Immature natural killer cell (primary cell): ENCODE measurements around the gene GGN. TPM values are rescaled to one million over a fixed set of nuclear protein-coding genes. Genes with fewer than 3 reads are reported as not detected.
"Not testable (repeated sequence)": the region's sequence is repeated elsewhere in the genome, so short reads cannot be mapped to it uniquely, and the experiment has no call there.

Source experiments
- DNase-seq, 3 donors: peaks; one replicate each; pipeline ENCODE4 v3.0.0; 2022; ENCODE audit warnings: mixed read lengths in 1 of 3
- H3K27ac Mint-ChIP-seq, 6 donors: one replicate each; pipeline ENCODE4 v1.8.0; 2020; ENCODE audit warnings: mixed read lengths in 6 of 6, mild to moderate bottlenecking in 5 of 6, inconsistent platforms in 4 of 6, moderate library complexity in 3 of 6
- H3K27me3 Mint-ChIP-seq, 3 donors: one replicate each; pipeline ENCODE4 v1.8.0; 2020 to 2021; ENCODE audit warnings: low read depth in 3 of 3, mild to moderate bottlenecking in 3 of 3, mixed read lengths in 3 of 3, moderate library complexity in 3 of 3, inconsistent platforms in 1 of 3
- H3K36me3 Mint-ChIP-seq, 3 donors: one replicate each; pipeline ENCODE4 v1.8.0; 2020; ENCODE audit warnings: mixed read lengths in 3 of 3, inconsistent platforms in 2 of 3, mild to moderate bottlenecking in 2 of 3
- H3K4me1 Mint-ChIP-seq, 2 donors: one replicate each; pipeline ENCODE4 v1.8.0; 2020; ENCODE audit warnings: inconsistent platforms in 2 of 2, mild to moderate bottlenecking in 2 of 2, mixed read lengths in 2 of 2, moderate library complexity in 1 of 2
- H3K4me3 Mint-ChIP-seq, 5 donors: one replicate each; pipeline ENCODE4 v1.8.0; 2020; ENCODE audit warnings: mild to moderate bottlenecking in 5 of 5, mixed read lengths in 5 of 5, inconsistent platforms in 3 of 5, moderate library complexity in 3 of 5
- H3K9me3 Mint-ChIP-seq, 6 donors: one replicate each; pipeline ENCODE4 v1.8.0; 2020; ENCODE audit warnings: mild to moderate bottlenecking in 6 of 6, mixed read lengths in 6 of 6, inconsistent platforms in 4 of 6, moderate library complexity in 3 of 6
- polyA plus RNA-seq, 3 donors: library from polyadenylated mRNA; unstranded; fragments of 300-500 nt; fragmentation: Illumina TruSeq; gene quantifications; one replicate each; pipeline ENCODE4 v1.2.3, GENCODE V29; 2021

Gene GGN, protein sequence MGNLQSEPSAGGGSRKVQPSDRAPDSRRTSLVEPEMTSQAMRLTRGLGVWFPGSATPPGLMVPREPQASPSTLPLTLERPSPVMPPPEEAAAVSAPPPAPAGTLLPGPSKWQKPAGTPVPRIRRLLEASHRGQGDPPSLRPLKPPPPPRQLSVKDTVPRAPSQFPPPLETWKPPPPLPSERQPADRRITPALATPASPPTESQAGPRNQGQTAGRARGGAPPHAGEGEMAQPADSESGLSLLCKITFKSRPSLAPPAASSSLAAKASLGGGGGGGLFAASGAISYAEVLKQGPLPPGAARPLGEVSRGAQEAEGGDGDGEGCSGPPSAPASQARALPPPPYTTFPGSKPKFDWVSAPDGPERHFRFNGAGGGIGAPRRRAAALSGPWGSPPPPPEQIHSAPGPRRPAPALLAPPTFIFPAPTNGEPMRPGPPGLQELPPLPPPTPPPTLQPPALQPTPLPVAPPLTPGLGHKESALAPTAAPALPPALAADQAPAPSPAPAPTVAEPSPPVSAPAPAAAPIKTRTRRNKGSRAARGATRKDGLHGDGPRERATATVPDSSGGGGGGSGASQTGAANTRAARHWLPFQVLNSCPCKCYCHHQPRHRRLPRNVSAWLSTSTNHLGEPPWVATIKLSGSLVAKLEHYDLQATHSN
- not detected for polyA plus RNA-seq

DNA sequence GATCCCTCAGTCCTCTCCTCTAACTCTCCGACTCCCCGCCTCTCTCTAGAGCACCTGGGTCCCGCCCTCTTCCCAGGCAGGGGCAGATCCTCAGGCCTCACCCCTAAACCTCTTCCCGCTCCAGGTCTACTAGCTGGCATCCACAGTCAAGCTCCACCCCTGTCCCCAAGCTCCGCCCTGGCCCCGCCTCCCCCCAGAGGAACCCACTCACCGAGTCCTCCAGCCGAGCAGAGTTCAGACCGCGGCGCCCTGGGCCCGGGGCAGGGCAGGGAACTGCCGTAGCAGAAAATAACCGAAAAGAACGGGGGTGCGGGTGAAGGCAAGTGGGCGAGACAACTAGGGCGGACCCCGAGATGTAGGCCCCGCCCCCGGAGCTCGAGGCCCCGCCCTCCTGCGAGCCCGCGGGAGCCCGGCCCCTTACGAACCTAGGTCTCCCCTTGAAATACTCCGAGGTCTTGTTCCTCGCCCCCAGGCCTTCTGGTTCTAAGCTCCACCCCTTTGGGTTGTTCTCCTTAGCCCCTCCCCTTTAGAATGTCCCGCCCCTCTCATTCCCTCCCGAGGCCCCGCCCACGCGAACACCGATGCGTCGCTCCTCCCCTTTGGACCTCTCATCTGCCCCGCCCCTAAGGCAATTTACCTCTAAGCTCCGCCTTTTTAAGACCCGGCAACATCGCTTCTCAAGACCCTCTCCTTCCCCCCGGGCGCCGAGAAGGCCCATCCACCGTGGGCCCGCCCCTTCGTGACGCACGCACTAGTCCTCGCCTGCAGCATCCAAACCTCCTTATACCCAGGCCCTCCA, at the start of gene GGN:
Gene GGN (minus strand): TSS at position 485 of the 799 bp plus-strand sequence. CDS start 773 bp downstream, outside the sequence.
- peaks cover 6 to 15% (median 10%) of the 10 kb centered on the region in 3 donors for H3K27me3 Mint-ChIP-seq
- H3K9me3 Mint-ChIP-seq: peaks cover 0 to 3% (median 0%) of the 10 kb centered on the region in 6 donors
- DNase-seq: peak; percentile 66 to 76 (median 70)
- peaks cover 4 to 14% (median 7%) of the 10 kb centered on the region in 3 donors for H3K36me3 Mint-ChIP-seq
- peak within 1 kb of the TSS; percentile 91 to 96 (median 93) for H3K4me3 Mint-ChIP-seq
- peak within 1 kb of the TSS in 5 of 6 donors; percentile 77 to 89 (median 80) for H3K27ac Mint-ChIP-seq
- peaks cover 14 to 21% of the 10 kb centered on the region in 2 donors for H3K4me1 Mint-ChIP-seq

DNA sequence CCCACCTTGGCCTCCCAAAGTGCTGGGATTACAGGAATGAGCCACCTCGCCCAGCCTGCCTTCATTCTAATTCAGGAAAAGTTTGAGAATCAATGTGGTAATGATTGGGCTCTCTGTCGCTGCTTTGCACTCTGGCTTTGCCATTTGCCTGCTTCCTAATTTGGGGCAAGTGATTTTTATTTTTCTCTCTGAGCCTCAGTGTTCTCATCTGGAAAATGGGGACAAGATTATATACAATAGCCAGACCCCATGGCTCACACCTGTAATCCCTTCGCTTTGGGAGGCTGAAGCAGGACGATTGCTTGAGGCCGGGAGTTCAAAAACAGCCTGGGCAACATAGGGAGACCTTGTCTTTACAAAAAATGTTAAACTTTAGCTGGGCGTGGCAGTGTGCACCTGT, 49.5 kb upstream of the GGN start:
- Mint-ChIP-seq H3K4me3 (no peak overlapping the region), H3K27ac (no peak overlapping the region), H3K4me1 (peaks cover 3 to 9% of the 10 kb centered on the region in 2 donors), H3K9me3 (no peaks in the 10 kb centered on the region), H3K36me3 (no peaks in the 10 kb centered on the region), H3K27me3 (peaks cover 0 to 9% (median 3%) of the 10 kb centered on the region in 3 donors)
- DNase-seq: no peak

DNA sequence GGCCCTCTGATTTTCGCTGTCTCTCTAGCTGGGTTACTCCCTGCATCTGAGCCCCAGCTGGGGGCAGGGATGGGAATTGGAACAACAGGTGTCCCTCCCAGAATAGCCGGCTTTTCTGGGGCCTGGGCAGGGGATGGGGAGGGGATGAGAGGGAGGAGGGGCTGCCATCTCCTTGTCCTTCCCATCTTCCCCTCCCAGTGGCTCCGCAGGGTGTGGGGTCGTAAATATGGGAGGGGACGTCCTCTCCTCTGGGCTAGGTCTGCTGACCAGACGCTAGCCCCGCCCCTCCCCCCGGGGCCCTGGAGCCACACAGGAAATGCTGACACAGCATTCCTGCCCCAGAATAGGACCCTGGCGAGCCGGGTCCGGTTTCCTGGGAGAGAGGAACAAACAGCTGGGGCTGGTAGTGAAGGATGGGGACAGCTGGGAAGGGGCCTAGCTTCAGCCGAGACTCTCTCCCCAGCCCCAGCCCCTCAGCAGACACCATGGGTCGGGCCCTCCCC, 46.8 kb upstream of the GGN start:
- DNase-seq: no peak
- peak overlapping the region in 1 of 6 donors; percentile 62 for H3K27ac Mint-ChIP-seq
- H3K9me3 Mint-ChIP-seq: no peaks in the 10 kb centered on the region
- peaks cover 0 to 9% (median 4%) of the 10 kb centered on the region in 3 donors for H3K27me3 Mint-ChIP-seq
- H3K4me1 Mint-ChIP-seq: peaks cover 3 to 9% of the 10 kb centered on the region in 2 donors
- H3K36me3 Mint-ChIP-seq: no peaks in the 10 kb centered on the region
- H3K4me3 Mint-ChIP-seq: peak overlapping the region in 2 of 5 donors; percentile 1 to 50

DNA sequence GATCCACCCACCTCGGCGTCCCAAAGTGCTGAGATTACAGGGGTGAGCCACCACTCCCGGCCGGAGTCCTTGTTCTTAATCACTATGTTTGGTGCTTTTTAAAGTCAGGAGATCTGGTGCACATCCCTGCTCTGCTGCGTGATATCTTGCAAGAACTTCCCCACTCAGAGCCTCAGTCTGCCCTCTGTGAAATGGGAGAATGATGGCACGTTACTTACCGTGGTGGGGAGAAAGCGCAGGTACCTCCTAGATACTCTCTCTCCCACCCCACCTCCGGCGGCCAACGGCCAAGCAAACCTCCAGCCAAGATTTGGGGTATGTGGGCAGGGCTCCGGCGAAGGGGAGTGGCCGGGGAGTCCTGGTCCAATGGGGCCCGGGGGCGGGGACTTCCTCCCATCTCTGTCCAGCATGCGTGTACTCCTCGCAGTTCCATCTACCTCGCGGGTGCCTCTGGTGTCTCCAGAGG, 45.5 kb upstream of the GGN start, which contains the start of gene RYR1:
Gene RYR1 (plus strand): TSS at position 424 of the 466 bp plus-strand sequence. CDS start 139 bp downstream, outside the sequence.
- Mint-ChIP-seq H3K27me3 (peaks cover 0 to 10% (median 4%) of the 10 kb centered on the region in 3 donors), H3K36me3 (no peaks in the 10 kb centered on the region), H3K27ac (peak within 1 kb of the TSS in 1 of 6 donors; percentile 62), H3K9me3 (no peaks in the 10 kb centered on the region), H3K4me3 (peak within 1 kb of the TSS in 3 of 5 donors; percentile 1 to 62 (median 18)), H3K4me1 (peaks cover 3 to 9% of the 10 kb centered on the region in 2 donors)
- peak in 1 of 3 donors; percentile 15 for DNase-seq

DNA sequence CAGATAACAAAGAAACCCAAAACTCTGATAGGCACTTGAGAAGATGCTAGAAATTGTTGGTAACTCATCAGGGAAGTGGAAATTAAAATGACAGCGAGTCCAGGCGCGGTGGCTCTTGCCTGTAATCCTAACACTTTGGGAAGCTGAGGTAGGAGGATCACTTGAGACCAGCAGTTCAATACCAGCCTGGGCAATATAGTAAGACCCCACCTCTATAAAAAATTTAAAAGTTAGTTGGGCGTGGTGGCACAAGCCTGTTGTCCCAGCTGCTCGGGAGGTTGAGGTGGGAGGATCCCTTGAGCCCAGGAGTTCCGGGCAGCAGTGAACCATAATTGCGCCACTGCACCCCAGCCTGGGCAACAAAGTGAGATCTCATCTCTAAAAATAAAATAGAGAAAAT, 43.1 kb upstream of the GGN start:
- Mint-ChIP-seq H3K9me3 (no peaks in the 10 kb centered on the region), H3K4me3 (no peak overlapping the region), H3K27me3 (peaks cover 2 to 16% (median 15%) of the 10 kb centered on the region in 3 donors), H3K27ac (no peak overlapping the region), H3K4me1 (peaks cover 4 to 15% of the 10 kb centered on the region in 2 donors), H3K36me3 (no peaks in the 10 kb centered on the region)
- DNase-seq: no peak

DNA sequence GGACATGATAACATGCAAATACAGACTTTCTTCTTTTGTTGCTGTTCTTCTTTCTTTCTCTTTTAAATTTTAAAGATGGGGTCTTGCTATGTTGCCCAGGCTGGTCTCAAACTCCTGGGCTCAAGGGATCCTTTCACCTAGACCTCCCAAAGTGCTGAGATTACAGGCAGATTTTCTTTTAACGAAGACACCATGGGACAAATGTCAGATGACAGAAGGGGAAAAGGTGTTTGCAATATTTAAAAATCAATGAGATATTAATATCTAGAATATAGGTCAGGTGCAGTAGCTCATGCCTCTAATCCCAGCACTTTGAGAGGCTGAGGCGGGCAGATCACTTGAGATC, 42.0 kb upstream of the GGN start:
- Mint-ChIP-seq H3K27ac (no peak overlapping the region), H3K4me1 (peaks cover 6 to 15% of the 10 kb centered on the region in 2 donors)

DNA sequence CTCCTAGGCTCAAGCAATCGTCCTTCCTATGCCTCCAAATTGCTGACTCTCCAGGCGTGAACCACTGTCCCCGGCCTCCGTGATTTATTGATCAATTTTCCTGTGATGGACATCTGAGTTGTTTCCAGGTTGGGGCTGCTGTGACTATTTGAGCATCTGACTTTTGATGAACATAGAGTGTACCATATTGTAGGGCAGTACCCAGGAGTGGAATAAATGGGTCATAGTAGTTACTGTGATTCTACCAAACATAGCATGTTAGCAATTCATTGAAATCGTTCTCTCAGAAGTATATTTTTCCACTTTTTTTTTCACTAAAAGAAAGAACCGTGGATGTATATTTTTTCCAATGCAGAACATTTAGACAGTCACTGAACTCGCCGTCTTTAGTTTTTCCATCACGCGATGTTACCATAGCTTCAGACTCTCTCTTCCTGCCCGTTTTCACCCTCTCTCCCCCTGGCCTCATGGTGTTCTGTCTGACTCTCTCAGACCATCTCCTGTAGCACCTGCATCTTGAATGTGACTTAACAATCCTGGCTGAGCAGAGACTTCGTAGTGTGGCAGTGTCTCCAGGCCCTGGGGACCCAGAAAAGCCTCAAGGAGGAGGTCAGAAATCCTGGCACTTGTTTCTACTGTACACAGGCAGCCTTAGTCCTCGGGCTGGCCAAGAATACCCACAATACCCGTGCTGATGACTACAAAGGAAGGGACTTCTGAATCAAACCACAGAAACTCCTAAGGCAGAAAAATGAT, 41.4 kb upstream of the GGN start:
- peaks cover 6 to 13% of the 10 kb centered on the region in 2 donors for H3K4me1 Mint-ChIP-seq
- H3K4me3 Mint-ChIP-seq: no peak overlapping the region
- no peak for DNase-seq
- peaks cover 0 to under 1% (median 0%) of the 10 kb centered on the region in 6 donors for H3K9me3 Mint-ChIP-seq
- H3K27me3 Mint-ChIP-seq: peaks cover 3 to 16% (median 15%) of the 10 kb centered on the region in 3 donors
- no peaks in the 10 kb centered on the region for H3K36me3 Mint-ChIP-seq
- H3K27ac Mint-ChIP-seq: no peak overlapping the region

More for the DNA sequence above, 42.0 kb upstream of the GGN start:
- no peak overlapping the region for H3K4me3 Mint-ChIP-seq
- no peak for DNase-seq
- peaks cover 3 to 18% (median 15%) of the 10 kb centered on the region in 3 donors for H3K27me3 Mint-ChIP-seq
- no peaks in the 10 kb centered on the region for H3K36me3 Mint-ChIP-seq
- H3K9me3 Mint-ChIP-seq: no peaks in the 10 kb centered on the region

DNA sequence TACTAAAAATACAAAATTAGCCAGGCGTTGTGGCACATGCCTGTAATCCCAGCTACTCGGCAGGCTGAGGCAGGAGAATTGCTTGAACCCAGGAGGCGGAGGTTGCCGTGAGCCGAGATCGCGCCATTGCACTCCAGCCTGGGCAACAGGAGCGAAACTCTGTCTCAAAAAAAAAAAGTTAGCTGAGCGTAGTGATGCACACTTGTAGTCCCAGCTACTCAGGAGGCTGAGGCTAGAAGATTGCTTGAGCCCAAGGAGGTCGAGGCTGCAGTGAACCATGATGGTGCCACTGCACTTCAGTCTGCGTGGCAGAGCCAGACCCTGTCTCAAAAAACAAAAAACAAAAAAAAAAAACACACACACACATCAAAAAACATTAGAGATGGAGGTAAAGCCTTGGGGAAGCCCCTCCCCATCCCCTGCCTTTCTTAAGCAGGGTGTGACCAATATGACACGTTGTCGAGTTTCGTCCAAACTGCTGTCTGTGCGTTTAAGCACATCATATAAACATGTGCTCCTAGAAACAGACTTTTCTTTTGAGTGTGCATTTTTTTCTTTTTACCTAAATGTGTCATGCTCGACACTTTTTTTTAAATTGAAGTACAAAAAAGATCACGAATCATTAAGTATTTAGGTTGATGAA, 39.3 kb upstream of the GGN start:
- not testable (repeated sequence) for H3K4me3 Mint-ChIP-seq, H3K36me3 Mint-ChIP-seq, H3K27ac Mint-ChIP-seq, H3K4me1 Mint-ChIP-seq, H3K9me3 Mint-ChIP-seq, DNase-seq
- H3K27me3 Mint-ChIP-seq: peaks cover 3 to 15% (median 12%) of the 10 kb centered on the region in 3 donors

DNA sequence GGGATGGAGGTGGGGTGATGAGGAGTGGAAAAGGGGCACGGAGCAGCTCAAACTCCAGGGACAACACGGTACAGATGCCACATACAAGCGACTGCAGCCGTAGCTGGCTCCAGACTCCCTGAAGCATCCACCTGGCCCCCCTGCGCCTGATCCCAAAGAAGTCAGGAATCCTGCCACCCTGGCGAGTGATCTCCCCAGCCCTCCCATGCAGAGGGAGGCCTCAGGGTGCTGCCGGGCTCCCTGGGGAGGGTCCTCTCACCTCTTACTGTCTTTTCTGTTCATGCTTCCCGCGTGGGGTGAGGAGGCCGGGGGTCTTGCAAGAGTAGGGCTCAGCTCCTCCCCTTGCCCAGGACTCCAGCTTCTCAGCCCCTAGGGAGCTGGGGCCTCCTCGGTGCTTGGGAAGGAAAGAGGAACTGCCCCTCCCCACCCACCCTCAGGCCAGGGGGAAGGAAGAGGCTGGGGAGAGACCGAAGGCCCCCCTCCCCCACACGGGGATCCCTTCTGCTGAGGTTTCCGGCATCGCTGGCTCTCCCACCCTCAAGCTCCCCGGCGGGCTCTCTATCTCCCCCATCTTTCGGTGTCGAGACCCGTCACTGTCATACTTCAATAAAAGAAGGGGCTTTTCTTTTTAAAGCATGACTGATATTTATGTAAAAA, 38.1 kb upstream of the GGN start, which contains the start of gene RASGRP4:
Gene RASGRP4 (minus strand): TSS at position 410 of the 657 bp plus-strand sequence. CDS start 128 bp downstream, at position 282.
- no peak within 1 kb of the TSS for H3K27ac Mint-ChIP-seq
- peaks cover 3 to 16% (median 11%) of the 10 kb centered on the region in 3 donors for H3K27me3 Mint-ChIP-seq
- peak within 1 kb of the TSS in 3 of 5 donors; percentile 22 to 58 (median 49) for H3K4me3 Mint-ChIP-seq
- no peaks in the 10 kb centered on the region for H3K36me3 Mint-ChIP-seq
- H3K9me3 Mint-ChIP-seq: peaks cover 0 to 2% (median 0%) of the 10 kb centered on the region in 6 donors
- peaks cover 3 to 6% of the 10 kb centered on the region in 2 donors for H3K4me1 Mint-ChIP-seq
- DNase-seq: no peak

DNA sequence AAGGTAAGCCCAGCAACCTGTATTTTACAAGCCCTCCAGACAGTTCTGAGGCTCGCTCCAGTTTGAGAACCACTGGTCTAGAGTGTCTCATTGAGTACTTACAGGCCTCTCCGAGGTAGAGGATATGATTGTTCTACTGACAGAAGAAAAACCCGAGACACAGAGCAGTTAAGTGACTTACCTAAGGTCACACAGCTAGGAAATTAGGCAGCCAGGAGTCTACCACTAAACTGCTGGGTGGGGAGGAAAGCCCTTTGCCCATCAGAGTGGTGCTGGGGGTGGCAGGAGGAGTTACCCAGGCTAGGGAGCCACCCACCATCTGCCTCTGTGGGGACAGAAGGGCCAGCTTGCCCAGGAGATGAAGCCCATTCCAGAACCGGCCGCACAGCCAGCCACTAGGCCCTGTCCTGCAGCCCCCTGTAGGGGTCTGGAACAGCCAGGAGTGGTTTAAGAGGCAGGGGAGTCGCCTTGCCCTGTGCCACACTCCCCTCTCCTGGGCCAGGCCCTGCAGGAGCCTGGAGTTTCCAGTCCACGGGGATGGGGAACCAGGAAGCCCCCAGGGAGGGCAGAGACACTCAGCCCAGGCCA, 37.5 kb upstream of the GGN start:
- no peak overlapping the region for H3K27ac Mint-ChIP-seq
- H3K36me3 Mint-ChIP-seq: no peaks in the 10 kb centered on the region
- peaks cover 0 to 2% (median 0%) of the 10 kb centered on the region in 6 donors for H3K9me3 Mint-ChIP-seq
- no peak for DNase-seq
- peaks cover 3 to 6% of the 10 kb centered on the region in 2 donors for H3K4me1 Mint-ChIP-seq
- peak overlapping the region in 1 of 5 donors; percentile 56 for H3K4me3 Mint-ChIP-seq
- peaks cover 3 to 19% (median 11%) of the 10 kb centered on the region in 3 donors for H3K27me3 Mint-ChIP-seq

DNA sequence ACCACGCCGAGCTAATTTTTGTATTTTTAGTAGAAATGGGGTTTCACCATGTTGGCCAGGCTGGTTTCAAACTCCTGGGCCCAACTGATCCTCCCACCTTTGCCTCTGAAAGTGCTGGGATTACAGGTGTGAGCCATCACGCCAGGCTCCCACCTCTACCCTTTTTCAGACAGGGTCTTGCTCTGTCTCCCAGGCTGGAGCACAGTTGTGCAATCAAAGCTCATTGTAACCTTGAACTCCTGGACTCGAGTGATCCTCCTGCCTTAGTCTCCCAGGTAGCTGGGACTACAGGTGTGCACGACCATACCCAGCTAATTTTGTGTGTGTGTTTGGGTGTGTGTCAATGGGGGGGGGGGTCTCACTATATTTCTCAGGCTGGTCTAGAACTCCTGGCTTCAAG, 36.4 kb upstream of the GGN start:
- H3K9me3 Mint-ChIP-seq: peaks cover 0 to 2% (median 0%) of the 10 kb centered on the region in 6 donors
- H3K36me3 Mint-ChIP-seq: no peaks in the 10 kb centered on the region
- H3K27me3 Mint-ChIP-seq: peaks cover 3 to 17% (median 11%) of the 10 kb centered on the region in 3 donors
- no peak overlapping the region for H3K4me3 Mint-ChIP-seq
- no peak overlapping the region for H3K27ac Mint-ChIP-seq
- no peak for DNase-seq
- peaks cover 3 to 6% of the 10 kb centered on the region in 2 donors for H3K4me1 Mint-ChIP-seq
